ENCODE results near the gene KIFAP3. TPM values are rescaled to one million over a fixed set of nuclear protein-coding genes. Genes with fewer than 3 reads are reported as not detected.

Gene KIFAP3
- total RNA-seq, 6 experiments from 2014 or later, result 5.9 to 9.2 (median 8.0) TPM

DNA sequence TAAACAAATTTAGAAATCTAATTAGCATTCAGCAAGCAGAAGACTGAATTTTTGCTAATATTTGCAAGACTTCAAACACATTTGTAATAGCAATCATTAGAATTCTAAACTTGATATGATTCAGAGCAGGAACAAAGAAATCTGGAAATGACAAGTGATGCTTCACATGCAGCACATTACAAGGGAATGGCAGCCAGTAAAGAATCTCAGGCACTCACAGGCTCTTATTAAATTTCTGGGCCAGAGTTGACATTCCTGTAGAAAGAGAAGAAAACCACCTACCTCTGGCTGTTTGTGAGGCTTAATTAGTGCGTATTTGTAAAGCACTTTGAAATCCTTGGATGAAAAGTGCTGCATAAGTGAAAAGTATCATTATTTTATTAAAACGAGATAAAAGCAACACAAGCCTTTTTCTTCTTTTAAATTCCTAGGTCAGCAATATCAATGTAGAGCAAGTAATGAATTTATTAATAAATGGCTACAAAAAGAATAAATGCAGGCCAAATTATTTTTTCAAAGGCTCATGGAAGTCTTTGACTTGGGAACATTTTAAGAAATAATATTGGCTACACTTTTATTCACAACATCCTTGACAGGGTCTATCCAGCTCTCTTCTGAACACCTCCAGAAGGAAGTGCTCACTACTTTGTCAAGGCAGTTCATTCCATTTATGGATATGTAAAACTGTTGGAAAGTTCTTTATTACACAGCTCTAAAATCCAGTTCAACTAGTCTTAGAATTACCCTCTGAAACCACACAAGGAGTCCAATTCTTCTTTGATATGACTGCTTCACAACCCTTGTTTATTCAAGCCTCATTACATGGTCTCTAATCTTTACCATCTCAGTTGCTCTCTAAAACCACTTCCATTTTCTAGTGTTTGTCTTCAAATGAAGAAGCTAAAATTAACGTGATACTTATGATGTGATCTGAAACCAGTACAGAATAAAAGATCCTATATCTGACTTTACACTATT lies 148.7 kb downstream of the KIFAP3 start:
- Histone ChIP-seq H3K27ac (no peak overlapping the region), H3K9me3 (no peaks in the 10 kb centered on the region), H3K4me1 (no peaks in the 10 kb centered on the region), H3K4me3 (no peak overlapping the region), H3K36me3 (peaks cover 0 to 2% (median 0%) of the 10 kb centered on the region in 4 donors), H3K27me3 (no peaks in the 10 kb centered on the region)
- intact Hi-C loops (cut with DNase I), result no loop called here
- DNase-seq (no peak), ATAC-seq (no peak)
- WGBS (ENCODE audit: insufficient coverage, low coverage, low lambda C conversion rate, missing lambda C conversion rate), result 68% methylated on average over 3 of the region's 3 CpGs
- no peak for TF ChIP-seq POLR2A (IDR thresholded peaks at IDR 0.05)
- TF ChIP-seq, protein P1, sequence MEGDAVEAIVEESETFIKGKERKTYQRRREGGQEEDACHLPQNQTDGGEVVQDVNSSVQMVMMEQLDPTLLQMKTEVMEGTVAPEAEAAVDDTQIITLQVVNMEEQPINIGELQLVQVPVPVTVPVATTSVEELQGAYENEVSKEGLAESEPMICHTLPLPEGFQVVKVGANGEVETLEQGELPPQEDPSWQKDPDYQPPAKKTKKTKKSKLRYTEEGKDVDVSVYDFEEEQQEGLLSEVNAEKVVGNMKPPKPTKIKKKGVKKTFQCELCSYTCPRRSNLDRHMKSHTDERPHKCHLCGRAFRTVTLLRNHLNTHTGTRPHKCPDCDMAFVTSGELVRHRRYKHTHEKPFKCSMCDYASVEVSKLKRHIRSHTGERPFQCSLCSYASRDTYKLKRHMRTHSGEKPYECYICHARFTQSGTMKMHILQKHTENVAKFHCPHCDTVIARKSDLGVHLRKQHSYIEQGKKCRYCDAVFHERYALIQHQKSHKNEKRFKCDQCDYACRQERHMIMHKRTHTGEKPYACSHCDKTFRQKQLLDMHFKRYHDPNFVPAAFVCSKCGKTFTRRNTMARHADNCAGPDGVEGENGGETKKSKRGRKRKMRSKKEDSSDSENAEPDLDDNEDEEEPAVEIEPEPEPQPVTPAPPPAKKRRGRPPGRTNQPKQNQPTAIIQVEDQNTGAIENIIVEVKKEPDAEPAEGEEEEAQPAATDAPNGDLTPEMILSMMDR (IDR thresholded peaks at IDR 0.05), result no peak

DNA sequence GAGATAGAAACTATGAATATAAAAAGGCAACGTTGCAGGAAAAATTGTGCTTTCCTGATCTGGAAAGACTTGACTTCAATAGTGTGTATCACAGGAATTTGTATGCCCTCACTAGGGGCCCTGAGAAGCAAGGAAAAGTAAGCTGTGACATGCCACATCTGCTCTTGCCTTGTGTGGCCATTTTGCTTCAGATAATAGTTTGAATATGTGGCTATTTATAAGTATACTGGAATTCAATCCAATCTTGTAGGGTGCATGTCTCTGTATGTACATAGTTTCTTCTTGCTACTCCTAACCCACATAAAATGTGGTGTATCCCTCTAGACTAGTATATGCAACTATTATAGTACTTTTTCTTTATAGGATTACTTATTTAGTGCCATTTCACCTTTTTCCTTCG lies 149.7 kb downstream of the KIFAP3 start:
- Histone ChIP-seq H3K27ac (no peak overlapping the region), H3K27me3 (no peaks in the 10 kb centered on the region), H3K4me1 (no peaks in the 10 kb centered on the region), H3K4me3 (no peak overlapping the region), H3K36me3 (peaks cover 0 to 2% (median 0%) of the 10 kb centered on the region in 4 donors), H3K9me3 (no peaks in the 10 kb centered on the region)
- intact Hi-C loops (cut with DNase I), result no loop called here
- 65% methylated on average over 2 of the region's 2 CpGs for WGBS (ENCODE audit: insufficient coverage, low coverage, low lambda C conversion rate, missing lambda C conversion rate)
- TF ChIP-seq POLR2A (IDR thresholded peaks at IDR 0.05), result no peak
- TF ChIP-seq, protein P1 (IDR thresholded peaks at IDR 0.05), result no peak
- DNase-seq (no peak), ATAC-seq (no peak)

DNA sequence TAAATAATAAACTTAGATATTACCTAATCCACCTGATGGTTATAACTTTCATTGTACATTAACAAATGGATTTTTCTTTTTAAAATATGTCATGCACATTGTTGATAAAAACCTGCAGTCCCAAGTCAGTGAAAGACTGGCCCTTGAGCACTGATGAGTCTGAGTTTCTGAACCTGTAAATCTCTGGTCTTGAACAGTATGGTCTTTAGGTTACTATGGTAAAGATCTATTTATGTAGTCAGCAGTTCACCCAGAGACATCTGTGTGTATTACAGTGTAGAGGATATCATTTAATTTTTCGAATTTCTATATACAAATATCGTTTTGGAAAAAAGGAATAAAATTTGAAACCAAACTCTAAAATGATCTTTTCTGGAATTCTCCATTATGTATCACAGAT lies 150.4 kb downstream of the KIFAP3 start:
- Histone ChIP-seq H3K4me3 (no peak overlapping the region), H3K27ac (no peak overlapping the region), H3K27me3 (no peaks in the 10 kb centered on the region), H3K9me3 (no peaks in the 10 kb centered on the region), H3K4me1 (no peaks in the 10 kb centered on the region), H3K36me3 (peaks cover 0 to 2% (median 0%) of the 10 kb centered on the region in 4 donors)
- 97% methylated on average over 2 of the region's 2 CpGs for WGBS (ENCODE audit: insufficient coverage, low coverage, low lambda C conversion rate, missing lambda C conversion rate)
- ATAC-seq (no peak), DNase-seq (no peak)
- intact Hi-C loops (cut with DNase I), result no loop called here
- TF ChIP-seq, protein P1 (IDR thresholded peaks at IDR 0.05), result no peak
- TF ChIP-seq POLR2A (IDR thresholded peaks at IDR 0.05), result no peak

DNA sequence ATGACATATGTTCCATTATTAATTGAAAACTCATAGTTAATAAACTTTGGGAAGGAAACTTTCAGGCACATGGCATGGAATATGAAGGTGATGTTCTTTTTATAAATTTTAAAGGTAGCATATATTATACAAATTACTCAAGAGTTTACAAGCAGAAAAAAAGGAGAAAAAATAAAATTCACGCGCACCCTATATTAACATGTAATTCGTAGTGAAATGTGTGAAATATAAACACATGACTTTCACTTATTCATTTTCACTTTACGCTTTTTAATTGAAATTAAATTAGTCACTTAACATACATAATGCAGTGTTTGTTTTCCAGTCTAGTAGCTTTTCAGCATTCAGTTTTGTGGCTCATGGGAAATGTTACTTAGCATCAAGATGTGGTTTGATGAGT lies 153.4 kb downstream of the KIFAP3 start:
- 97% methylated on average over 4 of the region's 4 CpGs for WGBS (ENCODE audit: insufficient coverage, low coverage, low lambda C conversion rate, missing lambda C conversion rate)
- Histone ChIP-seq H3K36me3 (peaks cover 0 to 2% (median 0%) of the 10 kb centered on the region in 4 donors), H3K27ac (no peak overlapping the region), H3K4me3 (no peak overlapping the region), H3K27me3 (no peaks in the 10 kb centered on the region), H3K9me3 (no peaks in the 10 kb centered on the region), H3K4me1 (no peaks in the 10 kb centered on the region)
- ATAC-seq (no peak), DNase-seq (no peak)
- intact Hi-C loops (cut with DNase I), result no loop called here
- TF ChIP-seq, protein P1 (IDR thresholded peaks at IDR 0.05), result no peak
- TF ChIP-seq POLR2A (IDR thresholded peaks at IDR 0.05), result no peak
